ENCODE results near the gene GFOD1. TPM values are rescaled to one million over a fixed set of nuclear protein-coding genes. Genes with fewer than 3 reads are reported as not detected.

The GFOD1 gene
- total and polyA plus RNA-seq, 2 of the 4 experiments (the other 2 are of a cell fraction), result 1.8 to 3.4 TPM

DNA sequence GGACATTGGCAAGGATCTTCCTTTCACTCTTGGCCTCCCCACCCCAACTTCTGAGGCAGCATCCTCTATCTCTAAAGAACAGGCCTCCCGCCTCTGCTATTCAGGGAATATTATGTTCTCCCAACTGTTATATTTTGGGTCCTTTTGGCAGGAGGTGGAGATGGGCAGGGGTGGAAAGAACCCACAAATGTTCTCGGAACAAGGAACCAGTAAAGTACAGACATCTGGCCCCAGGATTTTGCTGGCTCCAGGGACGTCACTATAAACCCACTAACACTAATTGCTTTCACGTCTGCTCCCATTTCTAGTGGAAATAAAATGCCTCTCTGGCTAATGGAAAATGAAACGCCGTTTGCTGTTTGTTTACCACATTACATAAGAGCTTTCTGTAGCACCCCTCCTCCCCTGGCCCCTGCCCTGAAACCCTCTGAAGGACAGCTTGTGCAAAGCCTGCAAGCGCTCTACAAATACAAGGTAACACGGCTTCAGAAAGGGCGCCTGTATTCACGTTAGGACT is 81.4 kb downstream of the GFOD1 start:
- no peak for ATAC-seq (ENCODE audit: low read depth)
- no peak overlapping the region for H3K27ac ChIP-seq (ENCODE audit: insufficient read depth, low read length)
- ChIA-PET CTCF (no interaction called here), POLR2A (ENCODE audit: unreplicated experiment) (no interaction called here)
- H3K56ac ChIP-seq (ENCODE audit: extremely low read depth, insufficient read depth, low read length), result no peak overlapping the region
- no TSS peak for BruUV-seq (replicated peaks)
- no peak overlapping the region for H2AFZ ChIP-seq (replicated peaks; ENCODE audit: low read length, poor library complexity)
- H3K36me3 ChIP-seq (ENCODE audit: control insufficient read depth, insufficient read depth, low read length), result no peaks in the 10 kb centered on the region
- no peak overlapping the region for H2BK5ac ChIP-seq (ENCODE audit: low read depth, low read length, poor library complexity, severe bottlenecking)
- H4K5ac ChIP-seq (ENCODE audit: low read depth, low read length), result no peak overlapping the region
- no peaks in the 10 kb centered on the region for H4K20me1 ChIP-seq (ENCODE audit: insufficient read depth, low read length)
- H2BK15ac ChIP-seq (ENCODE audit: low read depth, low read length), result no peak overlapping the region; the same call in 2 of the 3 replicates
- no peaks in the 10 kb centered on the region for H3K27me3 ChIP-seq (ENCODE audit: control insufficient read depth, insufficient read depth, low read length)
- peaks cover 12% of the 10 kb centered on the region for H3K4me1 ChIP-seq (ENCODE audit: control insufficient read depth, insufficient read depth, low read length)
- H2BK20ac ChIP-seq (ENCODE audit: low read depth, low read length), result 0 out of 2 replicates have a peak overlapping the region, but pooled peaks have one; percentile 73
- no peak overlapping the region for H3K23ac ChIP-seq (ENCODE audit: low read depth, low read length)
- H3K79me1 ChIP-seq (ENCODE audit: low read depth in 1 of 2, low read length in 2 of 2), result peaks cover 0 to 15% of the 10 kb centered on the region in 2 experiments; a peak in 2 of 4 replicates
- H4K91ac ChIP-seq (ENCODE audit: insufficient read depth, low read depth, low read length), result no peak overlapping the region
- H3K4me2 ChIP-seq (ENCODE audit: low read depth, low read length), result no peak overlapping the region
- no peak overlapping the region for H3K18ac ChIP-seq (ENCODE audit: low read depth, low read length)
- H3K9ac ChIP-seq (ENCODE audit: low read depth, low read length), result no peak overlapping the region
- TF ChIP-seq CEBPB (IDR thresholded peaks at IDR 0.05; ENCODE audit: low read depth, low read length) (no peak), BHLHE40 (IDR thresholded peaks at IDR 0.05; ENCODE audit: low read depth, low read length) (no peak), MAZ (IDR thresholded peaks at IDR 0.05; ENCODE audit: borderline replicate concordance, low read depth, low read length) (no peak), POLR2A (IDR thresholded peaks at IDR 0.05; ENCODE audit: low read depth, low read length) (no peak), RFX5 (IDR thresholded peaks at IDR 0.05; ENCODE audit: low read depth, low read length) (no peak), RAD21 (IDR thresholded peaks at IDR 0.05; ENCODE audit: low read length) (no peak), FOS (IDR thresholded peaks at IDR 0.05; ENCODE audit: low read depth, low read length) (no peak), MXI1 (IDR thresholded peaks at IDR 0.05; ENCODE audit: borderline replicate concordance, low read depth, low read length) (no peak), RCOR1 (IDR thresholded peaks at IDR 0.05; ENCODE audit: insufficient replicate concordance, low read length) (no peak), NFE2L2 (IDR thresholded peaks at IDR 0.05; ENCODE audit: low read depth, low read length) (no peak), CHD1 (IDR thresholded peaks at IDR 0.05; ENCODE audit: low read depth, low read length) (no peak), MAFK (IDR thresholded peaks at IDR 0.05; ENCODE audit: low read depth, low read length) (no peak), SMC3 (IDR thresholded peaks at IDR 0.05; ENCODE audit: low read depth, low read length) (no peak)
- TF ChIP-seq, protein P1, sequence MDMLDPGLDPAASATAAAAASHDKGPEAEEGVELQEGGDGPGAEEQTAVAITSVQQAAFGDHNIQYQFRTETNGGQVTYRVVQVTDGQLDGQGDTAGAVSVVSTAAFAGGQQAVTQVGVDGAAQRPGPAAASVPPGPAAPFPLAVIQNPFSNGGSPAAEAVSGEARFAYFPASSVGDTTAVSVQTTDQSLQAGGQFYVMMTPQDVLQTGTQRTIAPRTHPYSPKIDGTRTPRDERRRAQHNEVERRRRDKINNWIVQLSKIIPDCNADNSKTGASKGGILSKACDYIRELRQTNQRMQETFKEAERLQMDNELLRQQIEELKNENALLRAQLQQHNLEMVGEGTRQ (IDR thresholded peaks at IDR 0.05; ENCODE audit: low read depth, low read length), result no peak
- TF ChIP-seq, protein P2, sequence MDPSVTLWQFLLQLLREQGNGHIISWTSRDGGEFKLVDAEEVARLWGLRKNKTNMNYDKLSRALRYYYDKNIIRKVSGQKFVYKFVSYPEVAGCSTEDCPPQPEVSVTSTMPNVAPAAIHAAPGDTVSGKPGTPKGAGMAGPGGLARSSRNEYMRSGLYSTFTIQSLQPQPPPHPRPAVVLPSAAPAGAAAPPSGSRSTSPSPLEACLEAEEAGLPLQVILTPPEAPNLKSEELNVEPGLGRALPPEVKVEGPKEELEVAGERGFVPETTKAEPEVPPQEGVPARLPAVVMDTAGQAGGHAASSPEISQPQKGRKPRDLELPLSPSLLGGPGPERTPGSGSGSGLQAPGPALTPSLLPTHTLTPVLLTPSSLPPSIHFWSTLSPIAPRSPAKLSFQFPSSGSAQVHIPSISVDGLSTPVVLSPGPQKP (IDR thresholded peaks at IDR 0.05; ENCODE audit: borderline replicate concordance, low read depth, low read length), result no peak
- TF ChIP-seq, protein P3, sequence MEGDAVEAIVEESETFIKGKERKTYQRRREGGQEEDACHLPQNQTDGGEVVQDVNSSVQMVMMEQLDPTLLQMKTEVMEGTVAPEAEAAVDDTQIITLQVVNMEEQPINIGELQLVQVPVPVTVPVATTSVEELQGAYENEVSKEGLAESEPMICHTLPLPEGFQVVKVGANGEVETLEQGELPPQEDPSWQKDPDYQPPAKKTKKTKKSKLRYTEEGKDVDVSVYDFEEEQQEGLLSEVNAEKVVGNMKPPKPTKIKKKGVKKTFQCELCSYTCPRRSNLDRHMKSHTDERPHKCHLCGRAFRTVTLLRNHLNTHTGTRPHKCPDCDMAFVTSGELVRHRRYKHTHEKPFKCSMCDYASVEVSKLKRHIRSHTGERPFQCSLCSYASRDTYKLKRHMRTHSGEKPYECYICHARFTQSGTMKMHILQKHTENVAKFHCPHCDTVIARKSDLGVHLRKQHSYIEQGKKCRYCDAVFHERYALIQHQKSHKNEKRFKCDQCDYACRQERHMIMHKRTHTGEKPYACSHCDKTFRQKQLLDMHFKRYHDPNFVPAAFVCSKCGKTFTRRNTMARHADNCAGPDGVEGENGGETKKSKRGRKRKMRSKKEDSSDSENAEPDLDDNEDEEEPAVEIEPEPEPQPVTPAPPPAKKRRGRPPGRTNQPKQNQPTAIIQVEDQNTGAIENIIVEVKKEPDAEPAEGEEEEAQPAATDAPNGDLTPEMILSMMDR (conservative IDR thresholded peaks at IDR 0.05; ENCODE audit: low read depth, low read length), result no peak
- peak overlapping the region; percentile 22; the same call in 1 of the 2 replicates for H2BK120ac ChIP-seq (ENCODE audit: low read depth, low read length)
- peaks cover 10% of the 10 kb centered on the region for H3K9me1 ChIP-seq (ENCODE audit: insufficient read depth, low read length)
- H2AK9ac ChIP-seq (replicated peaks; ENCODE audit: low read depth, low read length, poor library complexity), result no peak overlapping the region
- H3K4ac ChIP-seq (ENCODE audit: low read depth, low read length), result no peak overlapping the region
- DNase-seq, result no peak
- dilution Hi-C loops (cut with HindIII; ENCODE audit: low sequenced_read_pairs, unreplicated experiment) (no loop called here), intact Hi-C loops (cut with micrococcal nuclease) (no loop called here), in situ Hi-C loops (cut with MboI; ENCODE audit: low sequenced_read_pairs) (no loop called here)
- 0 out of 2 replicates have a peak overlapping the region, but pooled peaks have one; percentile 32 for H3K14ac ChIP-seq (replicated peaks; ENCODE audit: low read depth, low read length)
- H3K9me3 ChIP-seq (ENCODE audit: control insufficient read depth, insufficient read depth, low read length), result no peaks in the 10 kb centered on the region
- no peak overlapping the region for H3K4me3 ChIP-seq (ENCODE audit: insufficient read depth, low read depth, low read length)
- no peak overlapping the region; a peak in 1 of 4 replicates for H4K8ac ChIP-seq (ENCODE audit: low read depth in 2 of 2, low read length in 2 of 2)
- H2AK5ac ChIP-seq (ENCODE audit: low read depth, low read length), result peak overlapping the region; percentile 55; the same call in 1 of the 2 replicates
- no CpG with 5 or more reads among the region's 10 CpGs for WGBS, 2 experiments (ENCODE audit: extremely low coverage in 2 of 2, insufficient read length in 1 of 2)
